ENCODE results near the gene KCNMA1. TPM values are rescaled to one million over a fixed set of nuclear protein-coding genes. Genes with fewer than 3 reads are reported as not detected.
A peak's percentile ranks its signal among the peaks of the same experiment; 100 is the strongest.

The KCNMA1 gene
- total and polyA plus RNA-seq, 10 of the 15 experiments (the other 5 are each of a cell fraction or from before 2014, with no cell fraction given) = 8.5 to 77.0 (median 21.3) TPM

- TF ChIP-seq BRCA1 (IDR thresholded peaks at IDR 0.05; ENCODE audit: low read depth, low read length) (no peak), CHD1 (IDR thresholded peaks at IDR 0.05; ENCODE audit: low read depth, low read length) (no peak), ETV6 (conservative IDR thresholded peaks at IDR 0.05 in 1 of 2, IDR thresholded peaks at IDR 0.05 in 1 of 2; ENCODE audit: borderline replicate concordance in 1 of 2, low read depth in 1 of 2) (no peak), ZNF207 (IDR thresholded peaks at IDR 0.05; ENCODE audit: borderline replicate concordance) (no peak), NFIC (IDR thresholded peaks at IDR 0.05; ENCODE audit: low read depth, low read length) (no peak), STAT3 (IDR thresholded peaks at IDR 0.05; ENCODE audit: low read depth, low read length) (no peak)
- Histone ChIP-seq H2AFZ (ENCODE audit: control insufficient read depth, low read depth, low read length) (no peak overlapping the region), H3K4me1 (ENCODE audit: control insufficient read depth, insufficient read depth, low read length) (peaks cover 14% of the 10 kb centered on the region), H3K27ac (ENCODE audit: control insufficient read depth, insufficient read depth) (peak overlapping the region; percentile 4; the same call in 1 of the 2 replicates), H3K4me3 (no peak overlapping the region), H3K36me3 (ENCODE audit: control insufficient read depth in 2 of 2, insufficient read depth in 2 of 2, low read length in 1 of 2) (no peaks in the 10 kb centered on the region; a peak in 2 of 4 replicates), H3K9me3 (replicated peaks; ENCODE audit: control insufficient read depth, insufficient read depth, low read length) (peaks cover 3% of the 10 kb centered on the region; the same call in 2 of the 3 replicates), H4K20me1 (ENCODE audit: control insufficient read depth, insufficient read depth) (no peaks in the 10 kb centered on the region), H3K4me2 (ENCODE audit: control insufficient read depth, insufficient read depth) (no peak overlapping the region), H3K79me2 (ENCODE audit: control insufficient read depth, insufficient read depth, low read length) (no peaks in the 10 kb centered on the region), H3K9ac (ENCODE audit: control insufficient read depth, insufficient read depth, low read length) (no peak overlapping the region), H3K27me3 (replicated peaks in 1 of 2; ENCODE audit: control insufficient read depth in 2 of 2, insufficient read depth in 2 of 2, low read length in 1 of 2) (no peaks in the 10 kb centered on the region)
- intact Hi-C loops (cut with micrococcal nuclease; ENCODE audit: unreplicated experiment) (loop anchor here (5.0 kb wide), 1 partner anchor 34 kb away; no protein-coding TSS in a partner anchor), in situ Hi-C loops (cut with MboI) (no loop called here)
- ATAC-seq (no peak), DNase-seq (ENCODE audit: low read depth, low spot score) (no peak), FAIRE-seq (no peak)
- RAD21 ChIA-PET (ENCODE audit: unreplicated experiment) = interaction anchor here (0.8 to 1.1 kb wide), 3 partner anchors 23 to 34 kb away, joined by 3 to 4 read pairs (median 3); no protein-coding TSS in a partner anchor
- BruUV-seq (replicated peaks) = no TSS peak
- WGBS (ENCODE audit: insufficient coverage, insufficient replicate concordance, low lambda C conversion rate, missing lambda C conversion rate) = 67% methylated on average over 3 of the region's 3 CpGs
- POLR2A ChIA-PET = interaction anchor here (0.7 kb wide), 2 partner anchors 304 to 537 kb away, joined by 3 read pairs; no protein-coding TSS in a partner anchor
- SMC1A ChIA-PET (ENCODE audit: uncharacterized antibody, unreplicated experiment) = interaction anchor here (0.7 to 1.4 kb wide), 4 partner anchors 9 to 37 kb away, joined by 3 to 5 read pairs (median 4); no protein-coding TSS in a partner anchor
- CTCF ChIA-PET = interaction anchor here (0.6 to 1.3 kb wide), 3 partner anchors 9 to 33 kb away, joined by 3 to 4 read pairs (median 3); no protein-coding TSS in a partner anchor
These were observed 40.5 kb upstream of the KCNMA1 start for GRCh38 chr10:77678146-77678545.

- Histone ChIP-seq H3K36me3 (ENCODE audit: control insufficient read depth in 2 of 2, insufficient read depth in 2 of 2, low read length in 1 of 2) (no peaks in the 10 kb centered on the region; a peak in 2 of 4 replicates), H3K27me3 (replicated peaks in 1 of 2; ENCODE audit: control insufficient read depth in 2 of 2, insufficient read depth in 2 of 2, low read length in 1 of 2) (no peaks in the 10 kb centered on the region), H3K4me2 (ENCODE audit: control insufficient read depth, insufficient read depth) (no peak overlapping the region), H4K20me1 (ENCODE audit: control insufficient read depth, insufficient read depth) (no peaks in the 10 kb centered on the region), H3K9ac (ENCODE audit: control insufficient read depth, insufficient read depth, low read length) (no peak overlapping the region), H3K4me3 (no peak overlapping the region), H3K9me3 (replicated peaks; ENCODE audit: control insufficient read depth, insufficient read depth, low read length) (peaks cover 3% of the 10 kb centered on the region; the same call in 2 of the 3 replicates), H3K27ac (ENCODE audit: control insufficient read depth, insufficient read depth) (no peak overlapping the region), H3K79me2 (ENCODE audit: control insufficient read depth, insufficient read depth, low read length) (no peaks in the 10 kb centered on the region), H3K4me1 (ENCODE audit: control insufficient read depth, insufficient read depth, low read length) (peaks cover 3% of the 10 kb centered on the region), H2AFZ (ENCODE audit: control insufficient read depth, low read depth, low read length) (no peak overlapping the region)
- no TSS peak for BruUV-seq (replicated peaks)
- DNase-seq (ENCODE audit: low read depth, low spot score) = no peak
- in situ Hi-C loops (cut with MboI) (no loop called here), intact Hi-C loops (cut with micrococcal nuclease; ENCODE audit: unreplicated experiment) (loop anchor here (5.0 kb wide), 1 partner anchor 37 kb away; no protein-coding TSS in a partner anchor)
- SMC1A ChIA-PET (ENCODE audit: uncharacterized antibody, unreplicated experiment) = interaction anchor here (0.9 to 2.6 kb wide), 3 partner anchors 11 to 42 kb away, joined by 3 to 7 read pairs (median 6); no protein-coding TSS in a partner anchor
- no peak for FAIRE-seq
- RAD21 ChIA-PET (ENCODE audit: unreplicated experiment) = no interaction called here
- WGBS (ENCODE audit: insufficient coverage, insufficient replicate concordance, low lambda C conversion rate, missing lambda C conversion rate) = 3% methylated on average over 4 of the region's 4 CpGs
- ATAC-seq = peak; percentile 79
- POLR2A ChIA-PET = no interaction called here
- CTCF ChIA-PET = interaction anchor here (0.7 to 1.7 kb wide), 3 partner anchors 8 to 432 kb away, joined by 3 to 5 read pairs (median 4); no protein-coding TSS in a partner anchor
- TF ChIP-seq RUNX3 (IDR thresholded peaks at IDR 0.05; ENCODE audit: low read length) (peak; percentile 58; the same call in 1 of the 2 replicates), PKNOX1 (IDR thresholded peaks at IDR 0.05) (peak; percentile 59), KDM1A (IDR thresholded peaks at IDR 0.05; ENCODE audit: borderline replicate concordance) (no peak), ZNF384 (IDR thresholded peaks at IDR 0.05; ENCODE audit: borderline replicate concordance, low read depth, low read length) (peak; percentile 27; the same call in 1 of the 2 replicates), SMARCA5 (IDR thresholded peaks at IDR 0.05) (no peak), MLLT1 (IDR thresholded peaks at IDR 0.05) (peak; percentile 28; the same call in 1 of the 2 replicates), ATF2 (IDR thresholded peaks at IDR 0.05; ENCODE audit: low read length) (0 out of 2 replicates have a peak, but pooled peaks have one; percentile 43)
These were observed 37.7 kb upstream of the KCNMA1 start for GRCh38 chr10:77675347-77675746.
